Body of pancreas (tissue), 4 donors: ENCODE data around the gene CCNL2.

Experiments
- CTCF ChIP-seq, 7 experiments: fragments of 450-650 bp in 4 of 7; fragments of 200-600 bp in 3 of 7; sonication (generic) in 3 of 7; IDR thresholded peaks; one replicate each; pipeline ENCODE4 v1.5.1; 2016 to 2019; ENCODE audit warnings: antibody characterized with exemption in 7 of 7
- POLR2A ChIP-seq, 3 donors: fragments of 450-650 bp; IDR thresholded peaks; one replicate each; pipeline ENCODE4 v1.6.1; 2016; ENCODE audit warnings: antibody characterized with exemption in 3 of 3, mild to moderate bottlenecking in 2 of 3

DNA sequence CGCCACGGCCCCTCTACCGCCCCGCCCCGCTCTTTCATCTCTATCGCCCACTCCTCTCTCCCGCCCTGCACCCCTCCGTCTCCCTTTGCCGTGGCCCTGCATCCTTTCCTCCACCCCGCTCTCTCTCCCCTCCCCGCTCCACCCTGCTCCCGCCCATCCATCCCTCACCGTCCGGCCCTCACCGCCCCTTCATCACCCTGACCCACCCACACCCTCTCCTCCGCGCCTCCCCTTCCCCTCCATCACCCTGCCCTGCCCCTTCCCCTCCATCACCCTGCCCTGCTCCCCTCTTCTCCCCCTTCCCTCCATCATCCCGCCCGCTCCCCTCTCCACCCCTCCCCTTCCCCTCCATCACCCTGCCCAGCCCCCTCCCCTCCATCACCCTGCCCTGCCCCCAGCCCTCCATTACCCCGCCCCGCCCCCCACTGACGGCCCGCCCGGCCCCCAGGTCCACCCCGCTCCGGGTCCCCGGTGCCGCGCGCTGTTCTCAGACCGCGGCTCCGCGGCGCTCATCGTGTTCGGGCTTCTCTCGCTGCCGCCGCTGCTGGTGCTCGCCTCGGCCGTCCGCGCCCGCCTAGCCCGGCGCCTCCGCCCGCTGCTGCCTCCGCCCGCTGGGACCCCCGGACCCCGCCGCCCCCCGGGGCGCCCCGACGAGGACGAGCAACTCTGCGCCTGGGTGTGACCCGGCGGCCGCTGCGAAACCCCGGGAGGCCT lies 28.1 kb upstream of the CCNL2 start:
- TF ChIP-seq POLR2A (IDR thresholded peaks at IDR 0.05) (no peak), CTCF (IDR thresholded peaks at IDR 0.05) (no peak)
